Fibroblast of skin of scalp (primary cell): ENCODE data around the gene PRMT2.
"Not testable (repeated sequence)": the region's sequence is repeated elsewhere in the genome, so short reads cannot be mapped to it uniquely, and the experiment has no call there.

ENCODE experiments used
- DNase-seq: peaks from one replicate; pipeline ENCODE4 v3.0.0-alpha.2; 2013

PRMT2 gene

GRCh38 chr21:46617267-46618051, 18.0 kb upstream of the PRMT2 start:
- DNase-seq, result peak; percentile 21

GRCh38 chr21:46618738-46619379, 16.6 kb upstream of the PRMT2 start:
- peak; percentile 36 for DNase-seq

GRCh38 chr21:46619846-46620245, 15.6 kb upstream of the PRMT2 start:
- DNase-seq, result peak; percentile 78

- DNase-seq, result no peak
These were observed 14.6 kb upstream of the PRMT2 start for GRCh38 chr21:46620846-46621245.

- no peak for DNase-seq
These were observed 13.9 kb upstream of the PRMT2 start for GRCh38 chr21:46621457-46622182.

- DNase-seq, result peak; percentile 75
These were observed 13.2 kb upstream of the PRMT2 start for GRCh38 chr21:46622226-46622625.

GRCh38 chr21:46624050-46624449, 11.4 kb upstream of the PRMT2 start:
- DNase-seq, result no peak

GRCh38 chr21:46625759-46626158, 9.7 kb upstream of the PRMT2 start:
- no peak for DNase-seq

GRCh38 chr21:46626536-46626935, 8.9 kb upstream of the PRMT2 start:
- no peak for DNase-seq

- no peak for DNase-seq
These were observed 8.4 kb upstream of the PRMT2 start for GRCh38 chr21:46626975-46627501.

- DNase-seq, result no peak
These were observed 7.7 kb upstream of the PRMT2 start for GRCh38 chr21:46627726-46628125.

- DNase-seq, result no peak
These were observed 6.6 kb upstream of the PRMT2 start for GRCh38 chr21:46628868-46629267.

- not testable (repeated sequence) for DNase-seq
These were observed 4.6 kb upstream of the PRMT2 start for GRCh38 chr21:46630915-46631314.

GRCh38 chr21:46633566-46633965, 1.9 kb upstream of the PRMT2 start:
- DNase-seq, result no peak

- no peak for DNase-seq
These were observed 1.0 kb upstream of the PRMT2 start for GRCh38 chr21:46634427-46634826.

- peak; percentile 93 for DNase-seq
These were observed 529 bp upstream of the PRMT2 start for GRCh38 chr21:46634966-46635323.

- no peak for DNase-seq
These were observed 673 bp downstream of the PRMT2 start for GRCh38 chr21:46636181-46636512.

GRCh38 chr21:46636550-46637285, 1.2 kb downstream of the PRMT2 start:
- no peak for DNase-seq

- DNase-seq, result no peak
These were observed 2.7 kb downstream of the PRMT2 start for GRCh38 chr21:46637952-46638746.

GRCh38 chr21:46639489-46640386, 4.3 kb downstream of the PRMT2 start:
- peak; percentile 27 for DNase-seq

- no peak for DNase-seq
These were observed 6.2 kb downstream of the PRMT2 start for GRCh38 chr21:46641656-46642055.
